Smooth muscle cell (in vitro differentiated cells): ENCODE data around the gene AEBP2. TPM values are rescaled to one million over a fixed set of nuclear protein-coding genes. Genes with fewer than 3 reads are reported as not detected.

Experiments
- DNase-seq: peaks from one replicate; lab custom pipeline; 2025; ENCODE audit not compliant: unreplicated experiment; lab: John Stamatoyannopoulos, UW
- H2AFZ ChIP-seq: fragments of 200-600 bp; sonication (generic); 2 replicates; pipeline ENCODE4 v1.6.0; 2016; ENCODE audit warnings: antibody characterized with exemption, low read depth, mild to moderate bottlenecking
- H3F3A ChIP-seq: fragments of 200-600 bp; sonication (generic); 2 replicates; pipeline ENCODE4 v1.6.0; 2017; ENCODE audit warnings: antibody characterized with exemption, low read depth
- H3K27ac ChIP-seq: fragments of 200-600 bp; sonication (generic); 2 replicates; pipeline ENCODE4 v1.5.1; 2016; ENCODE audit warnings: low read depth, mild to moderate bottlenecking
- H3K27me3 ChIP-seq: fragments of 200-600 bp; sonication (generic); 2 replicates; pipeline ENCODE4 v1.6.1; 2016; ENCODE audit warnings: low read depth, mild to moderate bottlenecking
- H3K36me3 ChIP-seq: fragments of 200-600 bp; sonication (generic); 2 replicates; pipeline ENCODE4 v1.5.1; 2016; ENCODE audit warnings: low read depth
- H3K4me1 ChIP-seq: fragments of 200-600 bp; sonication (generic); 2 replicates; pipeline ENCODE4 v1.5.1; 2016; ENCODE audit warnings: low read depth
- H3K4me2 ChIP-seq: fragments of 200-600 bp; sonication (generic); 2 replicates; pipeline ENCODE4 v1.6.0; 2016; ENCODE audit warnings: mild to moderate bottlenecking
- H3K4me3 ChIP-seq: fragments of 200-600 bp; sonication (generic); 2 replicates; pipeline ENCODE4 v1.5.1; 2016; ENCODE audit warnings: mild to moderate bottlenecking
- H3K79me2 ChIP-seq: fragments of 200-600 bp; sonication (generic); 2 replicates; pipeline ENCODE4 v1.6.0; 2016; ENCODE audit warnings: low read depth, mild to moderate bottlenecking
- H3K9ac ChIP-seq: fragments of 200-600 bp; sonication (generic); 2 replicates; pipeline ENCODE4 v1.6.0; 2016; ENCODE audit warnings: low read depth
- H3K9me3 ChIP-seq: fragments of 200-600 bp; sonication (generic); replicated peaks from 2 replicates; pipeline ENCODE4 v1.5.1; 2016; ENCODE audit warnings: low read depth
- H4K20me1 ChIP-seq: fragments of 200-600 bp; sonication (generic); 2 replicates; pipeline ENCODE4 v1.6.0; 2016; ENCODE audit warnings: low read depth
- CTCF ChIP-seq: fragments of 200-600 bp; sonication (generic); IDR thresholded peaks from 2 replicates; pipeline ENCODE4 v1.5.1; 2017; ENCODE audit warnings: borderline replicate concordance, mild to moderate bottlenecking, antibody characterized with exemption; ENCODE audit not compliant: insufficient read depth, poor library complexity, severe bottlenecking
- WGBS: methylation state at CpG from one replicate; pipeline ENCODE4 v1.1.7; 2016; ENCODE audit warnings: low lambda C conversion rate; 5-methylcytosine and 5-hydroxymethylcytosine counted together
- polyA plus RNA-seq: library from polyadenylated mRNA; unstranded; fragments of >200 nt; fragmentation: Nextera tagmentation; extraction: Ambion mirVana; gene quantifications from 2 replicates; pipeline ENCODE4 v1.2.1, GENCODE V29; 2016
- total RNA-seq: library from RNA; depleted of rRNA; stranded (reverse); fragments of >200 nt; gene quantifications from 2 replicates; pipeline ENCODE4 v1.2.3, GENCODE V29; 2014

The AEBP2 gene
- total and polyA plus RNA-seq, 2 experiments from 2014 or later, result 7.6 to 24.5 TPM

GRCh38 chr12:19477071-19477470 lies 37.8 kb downstream of the AEBP2 start:
- TF ChIP-seq CTCF, result no peak
- Histone ChIP-seq H3K9me3 (peaks cover 5% of the 10 kb centered on the region), H3K36me3 (peaks cover 17% of the 10 kb centered on the region), H3F3A (peaks cover 8% of the 10 kb centered on the region), H3K27ac (no peak overlapping the region), H3K9ac (no peak overlapping the region), H2AFZ (no peak overlapping the region), H3K79me2 (peaks cover 95% of the 10 kb centered on the region), H3K4me2 (no peak overlapping the region), H3K27me3 (no peaks in the 10 kb centered on the region), H3K4me1 (no peaks in the 10 kb centered on the region), H3K4me3 (no peak overlapping the region), H4K20me1 (peaks cover 74% of the 10 kb centered on the region)
- WGBS, result 98% methylated on average over 8 of the region's 8 CpGs
- no peak for DNase-seq

DNA sequence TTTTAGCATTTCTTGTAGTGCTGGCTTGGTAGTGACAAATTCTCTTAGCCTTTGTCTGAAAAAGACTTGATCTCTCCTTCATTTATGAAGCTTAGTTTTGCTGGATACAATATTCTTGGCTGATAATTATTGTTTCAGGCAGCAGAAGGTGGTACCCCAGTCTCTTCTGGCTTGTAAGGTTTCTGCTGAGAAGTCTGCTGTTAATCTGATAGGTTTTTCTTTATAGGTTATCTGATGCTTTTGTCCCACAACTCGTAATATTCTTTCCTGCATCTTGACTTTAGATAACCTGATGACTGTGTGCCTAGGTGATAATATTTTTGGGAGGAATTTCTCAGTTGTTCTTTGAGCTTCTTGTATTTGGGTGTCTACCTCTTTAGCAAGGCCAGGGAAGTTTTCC lies 41.2 kb downstream of the AEBP2 start:
- H3K27me3 ChIP-seq, result no peaks in the 10 kb centered on the region
- H3K4me3 ChIP-seq, result no peak overlapping the region
- no peaks in the 10 kb centered on the region for H3K4me1 ChIP-seq
- TF ChIP-seq CTCF, result no peak
- H3K36me3 ChIP-seq, result peaks cover 7% of the 10 kb centered on the region
- no peak for DNase-seq
- no peak overlapping the region for H3K4me2 ChIP-seq
- H3K79me2 ChIP-seq, result peaks cover 98% of the 10 kb centered on the region
- 93% methylated on average over 1 of the region's 1 CpG for WGBS
- H4K20me1 ChIP-seq, result peaks cover 80% of the 10 kb centered on the region
- peaks cover 5% of the 10 kb centered on the region for H3K9me3 ChIP-seq
- H3K9ac ChIP-seq, result no peak overlapping the region
- no peak overlapping the region for H2AFZ ChIP-seq
- no peak overlapping the region for H3K27ac ChIP-seq
- H3F3A ChIP-seq, result peaks cover 9% of the 10 kb centered on the region

DNA sequence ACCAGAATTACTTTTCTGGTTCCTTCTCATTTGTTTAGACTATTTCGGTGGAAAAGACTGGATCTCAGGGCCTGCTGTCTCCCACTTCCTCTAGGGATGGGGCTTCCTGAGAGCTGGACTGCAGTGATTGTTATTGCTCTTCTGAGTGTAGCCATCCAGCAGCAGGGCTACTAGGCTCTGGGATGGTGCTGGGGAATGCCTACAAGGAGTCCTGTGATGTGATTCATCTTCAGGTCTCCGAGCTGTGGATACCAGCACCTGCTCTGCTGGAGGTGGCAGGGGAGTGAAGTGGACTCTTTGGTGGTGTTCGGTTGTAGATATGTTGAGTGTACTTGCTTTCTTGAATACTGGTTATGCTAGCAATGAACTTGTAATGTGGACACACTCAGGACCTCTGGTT lies 42.7 kb downstream of the AEBP2 start:
- H4K20me1 ChIP-seq, result peaks cover 80% of the 10 kb centered on the region
- WGBS, result 78% methylated on average over 3 of the region's 3 CpGs

More for the DNA sequence above, 42.7 kb downstream of the AEBP2 start:
- no peak overlapping the region for H3K4me3 ChIP-seq
- no peaks in the 10 kb centered on the region for H3K4me1 ChIP-seq
- no peak overlapping the region for H3K4me2 ChIP-seq
- TF ChIP-seq CTCF, result no peak
- H3K9me3 ChIP-seq, result peaks cover 5% of the 10 kb centered on the region
- H3K36me3 ChIP-seq, result peaks cover 6% of the 10 kb centered on the region
- DNase-seq, result no peak
- peak overlapping the region; percentile 60 for H3K27ac ChIP-seq
- H2AFZ ChIP-seq, result no peak overlapping the region
- H3K9ac ChIP-seq, result no peak overlapping the region
- peaks cover 9% of the 10 kb centered on the region for H3F3A ChIP-seq
- H3K79me2 ChIP-seq, result peaks cover 98% of the 10 kb centered on the region
- no peaks in the 10 kb centered on the region for H3K27me3 ChIP-seq
